ENCODE data around the gene PDC.

PDC gene

GRCh38 chr1:186461014-186461413, at the start of gene PDC:
PDC (minus strand) TSS chr1:186461114; CDS start chr1:186449459, 11,655 bp downstream.
- DNase-seq: no peak

GRCh38 chr1:186503190-186503589, 42.3 kb upstream of the PDC start:
- DNase-seq: no peak

DNA sequence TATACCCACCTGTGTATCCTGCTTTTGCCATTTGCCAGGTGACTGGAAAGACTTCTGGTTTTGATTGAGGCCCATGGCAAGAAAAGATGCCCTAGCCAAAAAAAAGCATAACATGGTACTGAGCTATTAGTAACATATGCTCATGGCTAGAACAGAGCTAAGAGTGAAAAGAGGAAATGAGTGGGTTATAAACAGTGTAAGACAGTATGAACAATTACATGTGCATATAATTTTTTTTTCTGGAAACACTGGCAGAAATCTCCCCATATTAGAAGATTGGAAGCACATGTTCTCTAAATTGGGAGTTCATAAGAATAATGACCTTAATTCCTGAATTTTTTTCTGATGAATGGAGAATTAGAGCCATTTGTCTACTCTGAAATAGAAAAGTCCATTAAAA, 41.2 kb upstream of the PDC start:
- no peak for DNase-seq

- no peak for DNase-seq
These were observed 39.9 kb upstream of the PDC start for GRCh38 chr1:186500804-186501203.

GRCh38 chr1:186499571-186499970, 38.7 kb upstream of the PDC start:
- no peak for DNase-seq

- DNase-seq: no peak
These were observed 37.9 kb upstream of the PDC start for GRCh38 chr1:186498695-186499389.

DNA sequence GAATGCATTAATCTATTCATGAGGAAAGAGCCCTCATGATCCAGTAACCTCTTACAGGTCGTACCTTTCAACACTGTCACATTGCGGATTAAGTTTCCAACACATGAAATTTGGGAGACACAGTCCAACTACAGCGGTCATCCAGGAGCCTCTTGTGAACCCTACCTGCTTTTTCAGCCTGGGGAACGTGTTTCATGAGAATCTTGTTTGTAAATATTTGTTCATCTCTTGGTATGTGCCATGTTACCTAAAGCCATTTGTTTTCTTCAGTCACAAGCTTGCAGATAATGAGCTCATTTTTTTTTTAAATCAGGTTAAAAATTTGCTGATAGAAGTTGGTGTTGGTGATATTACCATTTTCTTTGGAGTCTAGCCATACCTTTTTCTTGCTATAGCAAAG, 37.2 kb upstream of the PDC start:
- no peak for DNase-seq

- no peak for DNase-seq
These were observed 36.7 kb upstream of the PDC start for GRCh38 chr1:186497651-186498050.

- DNase-seq: no peak
These were observed 35.4 kb upstream of the PDC start for GRCh38 chr1:186496171-186496851.

GRCh38 chr1:186494832-186495271, 33.9 kb upstream of the PDC start:
- no peak for DNase-seq

DNA sequence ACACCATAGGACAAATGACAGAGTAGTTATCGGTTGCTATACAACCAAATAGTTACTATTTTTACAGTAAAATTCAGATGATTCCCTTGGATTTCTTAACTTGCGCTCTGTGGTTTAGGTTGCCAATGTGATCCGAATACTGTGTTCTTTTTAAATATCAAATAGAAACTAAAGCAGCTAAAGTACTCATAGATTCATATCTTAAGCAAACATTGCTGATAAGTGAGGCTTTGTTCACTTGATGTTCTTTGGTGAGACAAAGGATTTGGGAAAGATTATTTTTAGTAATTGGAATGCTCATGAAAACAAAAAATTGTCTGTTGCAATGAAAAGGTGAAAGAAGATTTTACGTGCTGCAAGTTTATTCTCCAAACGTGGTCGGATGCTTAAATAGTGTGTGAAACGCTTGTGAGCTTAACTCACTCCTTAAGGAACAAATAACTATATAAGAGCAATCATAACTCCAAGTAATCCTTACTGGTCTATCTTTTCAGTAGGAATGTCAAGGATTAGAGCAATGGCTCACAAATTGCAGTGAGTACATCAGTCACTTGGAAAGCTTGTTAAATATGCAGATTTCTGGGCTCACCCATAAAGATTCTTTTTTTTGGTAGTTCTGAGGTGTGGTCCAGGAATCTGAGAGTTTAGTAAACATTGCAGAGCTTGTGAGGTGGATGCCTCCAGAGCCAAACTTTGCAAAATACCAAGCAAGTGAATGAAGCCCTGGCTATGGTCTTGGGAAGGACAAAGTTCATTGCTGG, 31.8 kb upstream of the PDC start:
- DNase-seq: no peak

GRCh38 chr1:186491336-186491735, 30.4 kb upstream of the PDC start:
- no peak for DNase-seq

DNA sequence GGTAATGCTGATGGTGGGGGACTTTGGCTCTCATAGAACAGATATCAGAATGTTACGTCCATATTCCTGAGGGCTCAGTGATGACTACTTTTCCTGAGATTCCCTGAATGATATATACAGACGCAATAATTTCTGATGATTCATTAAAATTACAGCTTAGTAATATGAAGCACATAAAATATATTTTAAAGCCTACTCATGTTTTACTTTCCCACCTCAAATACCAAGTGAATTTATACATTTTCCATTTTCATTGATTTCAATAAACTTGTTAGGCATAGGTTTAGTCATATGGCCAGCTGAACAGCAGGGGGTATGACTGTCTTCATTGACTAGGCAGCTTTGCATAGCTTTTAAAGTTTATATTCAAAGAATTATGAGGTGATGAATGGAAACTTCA, 26.2 kb upstream of the PDC start:
- DNase-seq: no peak

- DNase-seq: no peak
These were observed 25.1 kb upstream of the PDC start for GRCh38 chr1:186486061-186486460.

DNA sequence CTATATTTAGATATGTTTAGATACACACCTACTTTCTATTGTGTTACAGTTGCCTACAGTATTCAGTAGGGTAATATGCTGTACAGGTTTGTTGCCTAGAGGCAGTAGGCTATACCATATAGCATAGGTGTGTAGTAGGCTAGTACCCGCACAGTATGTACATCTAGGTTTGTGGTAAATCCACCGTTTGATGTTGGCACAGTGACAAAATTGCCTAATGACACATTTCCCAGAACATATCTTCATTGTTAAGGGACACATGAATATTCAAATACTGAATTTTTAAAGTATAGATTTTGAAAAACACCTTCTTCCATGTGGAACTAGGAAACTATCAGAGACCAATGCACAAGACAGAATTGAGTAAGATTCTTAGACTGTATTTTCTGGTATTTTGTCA, 22.6 kb upstream of the PDC start:
- DNase-seq: no peak

DNA sequence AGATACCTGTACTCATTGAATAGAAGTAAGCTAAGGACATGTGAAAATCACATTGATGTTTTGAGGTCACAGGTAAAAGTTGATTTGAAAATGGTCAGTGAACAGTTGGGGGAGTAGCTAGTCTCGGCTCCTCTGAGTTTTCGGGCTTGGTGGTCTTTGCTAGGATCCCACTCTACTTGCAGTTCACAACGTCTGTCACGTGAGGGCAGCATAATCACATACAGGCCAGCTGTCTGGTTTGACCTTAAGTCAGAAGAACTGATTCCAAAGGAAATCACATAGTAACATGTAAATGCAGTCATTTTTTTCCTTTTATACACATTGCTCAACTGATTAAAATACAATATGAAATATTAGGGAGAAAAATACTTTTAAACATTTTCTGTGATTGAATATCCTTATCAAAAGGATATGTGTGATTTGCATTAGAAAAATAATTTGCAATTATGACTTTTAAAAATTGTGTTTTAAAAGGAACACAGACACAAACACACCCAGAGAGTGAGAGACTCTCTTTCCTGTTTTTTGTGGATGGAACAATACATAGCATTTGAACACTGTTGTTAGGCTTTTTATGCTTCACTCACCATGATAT, 21.8 kb upstream of the PDC start:
- no peak for DNase-seq

GRCh38 chr1:186481303-186481888, 20.5 kb upstream of the PDC start:
- no peak for DNase-seq

DNA sequence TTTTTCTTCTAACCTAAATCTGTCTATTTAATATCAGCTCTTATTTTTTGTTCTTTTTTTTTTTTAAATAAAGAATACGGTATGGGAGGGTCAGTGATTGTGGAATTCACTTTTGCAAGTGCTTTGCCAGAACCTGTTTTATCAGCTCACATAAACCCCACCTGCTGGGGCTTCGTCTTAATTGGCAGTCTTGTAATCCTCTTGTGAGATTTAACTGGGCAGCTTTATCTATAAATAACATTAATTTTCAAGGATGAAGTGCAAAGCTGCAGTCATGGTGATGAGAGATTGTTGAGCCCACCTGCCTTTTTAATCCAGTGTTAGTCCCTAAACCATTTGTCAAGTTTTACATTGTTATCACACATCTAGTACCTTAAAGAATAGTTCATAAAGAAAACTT, 18.2 kb upstream of the PDC start:
- DNase-seq: no peak

GRCh38 chr1:186476264-186477040, 15.5 kb upstream of the PDC start:
- no peak for DNase-seq

DNA sequence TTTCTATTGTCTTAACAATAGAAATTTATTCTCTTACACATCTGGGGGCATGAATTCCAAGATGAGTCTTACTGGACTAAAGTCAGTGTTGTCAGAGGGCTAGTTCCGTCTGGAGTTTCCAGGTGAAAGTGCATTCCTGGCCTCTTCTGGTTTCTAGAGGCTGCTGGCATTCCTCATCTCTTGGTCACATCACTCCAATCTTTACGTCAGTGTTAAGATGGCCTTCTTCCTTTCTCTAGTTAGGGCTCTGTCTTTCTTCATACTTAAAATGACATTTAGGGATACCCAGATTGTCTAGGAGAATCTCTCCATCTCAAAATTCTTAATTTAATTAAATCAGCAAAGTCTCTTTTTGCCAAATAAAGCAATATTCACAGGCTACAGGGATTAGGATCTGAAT, 13.3 kb upstream of the PDC start:
- DNase-seq: no peak

DNA sequence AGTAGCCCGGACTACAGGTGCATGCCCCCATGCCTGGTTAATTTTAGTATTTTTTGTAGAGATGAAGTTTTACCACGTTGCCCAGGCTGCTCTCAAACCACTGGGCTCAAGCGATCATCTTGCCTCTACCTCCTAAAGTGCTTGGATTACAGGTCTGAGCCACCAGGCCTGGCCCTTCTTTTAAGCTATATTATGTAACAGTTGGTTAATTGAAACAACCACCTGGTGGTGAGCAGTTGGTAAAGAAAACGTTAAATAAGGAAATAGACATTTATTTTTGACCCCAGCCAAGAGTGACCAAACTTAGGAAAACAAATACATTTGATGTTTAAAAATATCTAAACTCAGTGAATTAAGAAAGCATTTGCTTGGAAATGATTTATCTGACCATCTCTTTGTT, 12.1 kb upstream of the PDC start:
- no peak for DNase-seq

GRCh38 chr1:186465946-186466345, 5.0 kb upstream of the PDC start:
- DNase-seq: no peak

Measured in DMS79 (cell line).